ENCODE measurements around the gene LTBP4. TPM values are rescaled to one million over a fixed set of nuclear protein-coding genes. Genes with fewer than 3 reads are reported as not detected.

LTBP4 gene
- total RNA-seq, 1 donor = 16.6 TPM

- Histone ChIP-seq H3K27me3 (ENCODE audit: insufficient read depth, low read length) (no peaks in the 10 kb centered on the region), H3K4me3 (ENCODE audit: insufficient read depth, low read length) (no peak overlapping the region), H3K27ac (ENCODE audit: low read depth, low read length) (no peak overlapping the region), H2AFZ (ENCODE audit: low read length) (no peak overlapping the region), H3K79me2 (ENCODE audit: insufficient read depth, low read length) (no peaks in the 10 kb centered on the region), H4K20me1 (ENCODE audit: insufficient read depth, low read length) (peaks cover 24% of the 10 kb centered on the region), H3K9me3 (ENCODE audit: low read depth, low read length) (no peaks in the 10 kb centered on the region), H3K4me2 (ENCODE audit: insufficient read depth, low read length) (no peak overlapping the region), H3K4me1 (ENCODE audit: insufficient read depth, low read length) (no peaks in the 10 kb centered on the region), H3K36me3 (ENCODE audit: insufficient read depth, low read length) (peaks cover 94% of the 10 kb centered on the region)
- no peak for TF ChIP-seq CTCF (IDR thresholded peaks at IDR 0.05; ENCODE audit: extremely low read depth, low read depth, low read length)
- peak; percentile 66 for DNase-seq (ENCODE audit: insufficient read length, low spot score, missing footprints)
Observed at GRCh38 chr19:40672573-40673299, 71.6 kb downstream of the LTBP4 start.

GRCh38 chr19:40673397-40673796 is 72.2 kb downstream of the LTBP4 start:
- no peaks in the 10 kb centered on the region for H3K9me3 ChIP-seq (ENCODE audit: low read depth, low read length)
- peaks cover 97% of the 10 kb centered on the region for H3K36me3 ChIP-seq (ENCODE audit: insufficient read depth, low read length)
- H2AFZ ChIP-seq (ENCODE audit: low read length) = no peak overlapping the region
- peak; percentile 55 for DNase-seq (ENCODE audit: insufficient read length, low spot score, missing footprints)
- no peak overlapping the region for H3K4me3 ChIP-seq (ENCODE audit: insufficient read depth, low read length)
- peaks cover 24% of the 10 kb centered on the region for H4K20me1 ChIP-seq (ENCODE audit: insufficient read depth, low read length)
- H3K4me2 ChIP-seq (ENCODE audit: insufficient read depth, low read length) = no peak overlapping the region
- H3K27ac ChIP-seq (ENCODE audit: low read depth, low read length) = no peak overlapping the region
- H3K4me1 ChIP-seq (ENCODE audit: insufficient read depth, low read length) = no peaks in the 10 kb centered on the region
- TF ChIP-seq CTCF (IDR thresholded peaks at IDR 0.05; ENCODE audit: extremely low read depth, low read depth, low read length) = no peak
- no peaks in the 10 kb centered on the region for H3K27me3 ChIP-seq (ENCODE audit: insufficient read depth, low read length)
- H3K79me2 ChIP-seq (ENCODE audit: insufficient read depth, low read length) = no peaks in the 10 kb centered on the region

DNA sequence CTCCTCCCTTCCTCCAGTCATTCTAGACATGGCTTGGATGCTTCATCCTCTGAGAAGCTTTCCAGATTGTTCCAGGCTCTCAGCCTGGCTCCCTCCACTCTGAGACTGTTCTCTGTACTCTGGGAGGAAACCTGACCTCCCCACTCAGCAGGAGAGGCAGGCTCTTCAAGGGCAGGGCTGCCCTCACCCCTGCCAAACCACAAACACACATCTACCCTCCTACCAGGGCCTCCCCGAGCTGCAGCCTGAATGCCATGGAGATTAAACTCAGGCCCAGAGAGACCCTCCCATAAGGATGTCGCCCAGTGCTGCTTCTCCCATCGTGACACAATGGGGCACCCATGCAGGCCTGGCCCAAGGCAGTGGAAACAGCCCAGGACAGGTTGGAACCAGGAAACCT is 73.1 kb downstream of the LTBP4 start:
- peak; percentile 89 for DNase-seq (ENCODE audit: insufficient read length, low spot score, missing footprints)
- peaks cover 97% of the 10 kb centered on the region for H3K36me3 ChIP-seq (ENCODE audit: insufficient read depth, low read length)
- H3K4me3 ChIP-seq (ENCODE audit: insufficient read depth, low read length) = no peak overlapping the region
- no peaks in the 10 kb centered on the region for H3K9me3 ChIP-seq (ENCODE audit: low read depth, low read length)
- no peak overlapping the region for H2AFZ ChIP-seq (ENCODE audit: low read length)
- H3K27ac ChIP-seq (ENCODE audit: low read depth, low read length) = no peak overlapping the region
- H3K4me2 ChIP-seq (ENCODE audit: insufficient read depth, low read length) = no peak overlapping the region
- TF ChIP-seq CTCF (IDR thresholded peaks at IDR 0.05; ENCODE audit: extremely low read depth, low read depth, low read length) = no peak
- no peaks in the 10 kb centered on the region for H3K27me3 ChIP-seq (ENCODE audit: insufficient read depth, low read length)
- no peaks in the 10 kb centered on the region for H3K4me1 ChIP-seq (ENCODE audit: insufficient read depth, low read length)
- no peaks in the 10 kb centered on the region for H3K79me2 ChIP-seq (ENCODE audit: insufficient read depth, low read length)
- peaks cover 24% of the 10 kb centered on the region for H4K20me1 ChIP-seq (ENCODE audit: insufficient read depth, low read length)

- Histone ChIP-seq H3K4me2 (ENCODE audit: insufficient read depth, low read length) (no peak overlapping the region), H3K79me2 (ENCODE audit: insufficient read depth, low read length) (no peaks in the 10 kb centered on the region), H4K20me1 (ENCODE audit: insufficient read depth, low read length) (peaks cover 15% of the 10 kb centered on the region), H2AFZ (ENCODE audit: low read length) (no peak overlapping the region), H3K27ac (ENCODE audit: low read depth, low read length) (no peak overlapping the region), H3K4me1 (ENCODE audit: insufficient read depth, low read length) (no peaks in the 10 kb centered on the region), H3K27me3 (ENCODE audit: insufficient read depth, low read length) (no peaks in the 10 kb centered on the region), H3K9me3 (ENCODE audit: low read depth, low read length) (no peaks in the 10 kb centered on the region), H3K36me3 (ENCODE audit: insufficient read depth, low read length) (peaks cover 92% of the 10 kb centered on the region), H3K4me3 (ENCODE audit: insufficient read depth, low read length) (no peak overlapping the region)
- peak; percentile 41 for DNase-seq (ENCODE audit: insufficient read length, low spot score, missing footprints)
- TF ChIP-seq CTCF (IDR thresholded peaks at IDR 0.05; ENCODE audit: extremely low read depth, low read depth, low read length) = no peak
Observed at GRCh38 chr19:40677156-40677555, 76.0 kb downstream of the LTBP4 start.

Other genes with a start within 250 kb of the LTBP4 start
- gene HIPK4, start 211.2 kb upstream of the LTBP4 start, total RNA-seq = 0.29 and 0.36 TPM in 2 replicates
- 2.7 and 3.3 TPM in 2 replicates for gene PRX, start 188.0 kb upstream of the LTBP4 start, total RNA-seq
- 15.2 and 15.3 TPM in 2 replicates for gene SERTAD1, start 175.4 kb upstream of the LTBP4 start, total RNA-seq
- 21.2 and 23.5 TPM in 2 replicates for gene SERTAD3, start 157.0 kb upstream of the LTBP4 start, total RNA-seq
- gene BLVRB, start 135.6 kb upstream of the LTBP4 start, total RNA-seq = 75.7 and 82.2 TPM in 2 replicates
- gene SPTBN4, start 134.4 kb upstream of the LTBP4 start, total RNA-seq = 0.72 and 1.2 TPM in 2 replicates
- gene SHKBP1, start 24.5 kb upstream of the LTBP4 start, total RNA-seq = 16.3 and 18.9 TPM in 2 replicates
- gene NUMBL, start 89.3 kb downstream of the LTBP4 start, total RNA-seq = 26.8 and 27.7 TPM in 2 replicates
- gene COQ8B, start 115.5 kb downstream of the LTBP4 start, total RNA-seq = 32.9 and 34.2 TPM in 2 replicates
- 9.8 and 10.0 TPM in 2 replicates for gene ITPKC, start 115.7 kb downstream of the LTBP4 start, total RNA-seq
- 1.1 and 1.5 TPM in 2 replicates for gene ACTMAP, start 149.1 kb downstream of the LTBP4 start, total RNA-seq
- 20.6 and 32.1 TPM in 2 replicates for gene SNRPA, start 149.8 kb downstream of the LTBP4 start, total RNA-seq
- 0.72 TPM in 1 of 2 replicates, not detected in the other for gene MIA, start 174.2 kb downstream of the LTBP4 start, total RNA-seq
- gene RAB4B, start 176.9 kb downstream of the LTBP4 start, total RNA-seq = 8.0 and 13.8 TPM in 2 replicates
- 69.8 and 75.1 TPM in 2 replicates for gene EGLN2, start 197.8 kb downstream of the LTBP4 start, total RNA-seq
- gene CYP2A6, start 249.1 kb downstream of the LTBP4 start, total RNA-seq = not detected in 2 replicates

All from osteoblast (primary cell).